GM23248 (cell line): ENCODE results near the gene RPRM. TPM values are rescaled to one million over a fixed set of nuclear protein-coding genes. Genes with fewer than 3 reads are reported as not detected.

Source experiments
- DNase-seq: peaks from one replicate; pipeline ENCODE4 v3.0.0-alpha.2; 2015
- H2AFZ ChIP-seq: fragments of 200-600 bp; sonication (generic); 2 replicates; pipeline ENCODE4 v1.6.1; 2016; ENCODE audit warnings: antibody characterized with exemption
- H3F3A ChIP-seq: fragments of 200-600 bp; sonication (generic); 2 replicates; pipeline ENCODE4 v1.6.1; 2016; ENCODE audit warnings: mild to moderate bottlenecking, antibody characterized with exemption, mixed run types; ENCODE audit not compliant: insufficient read depth
- H3K27ac ChIP-seq: fragments of 200-600 bp; sonication (generic); 2 replicates; pipeline ENCODE4 v1.5.1; 2016; ENCODE audit warnings: mild to moderate bottlenecking
- H3K27me3 ChIP-seq: fragments of 200-600 bp; sonication (generic); replicated peaks from 2 replicates; pipeline ENCODE4 v1.6.1; 2016; ENCODE audit warnings: mild to moderate bottlenecking; ENCODE audit not compliant: insufficient read depth
- H3K36me3 ChIP-seq: fragments of 200-600 bp; sonication (generic); 2 replicates; pipeline ENCODE4 v1.6.1; 2016; ENCODE audit warnings: low read depth, mild to moderate bottlenecking
- H3K4me1 ChIP-seq: fragments of 200-600 bp; sonication (generic); 2 replicates; pipeline ENCODE4 v1.6.1; 2016; ENCODE audit warnings: mild to moderate bottlenecking; ENCODE audit not compliant: insufficient read depth
- H3K4me2 ChIP-seq: fragments of 200-600 bp; sonication (generic); one replicate; pipeline ENCODE4 v1.6.1; 2016; ENCODE audit warnings: mild to moderate bottlenecking; ENCODE audit not compliant: unreplicated experiment
- H3K4me3 ChIP-seq: fragments of 200-600 bp; sonication (generic); 2 replicates; pipeline ENCODE4 v1.5.1; 2016; ENCODE audit warnings: mild to moderate bottlenecking
- H3K79me2 ChIP-seq: fragments of 200-600 bp; sonication (generic); 2 replicates; pipeline ENCODE4 v1.6.1; 2016; ENCODE audit warnings: mild to moderate bottlenecking; ENCODE audit not compliant: insufficient read depth
- H3K9ac ChIP-seq: fragments of 200-600 bp; sonication (generic); 2 replicates; pipeline ENCODE4 v1.6.1; 2016; ENCODE audit warnings: mild to moderate bottlenecking
- H3K9me2 ChIP-seq: fragments of 200-600 bp; sonication (generic); 2 replicates; pipeline ENCODE4 v1.6.1; 2016; ENCODE audit warnings: mixed run types, mild to moderate bottlenecking, moderate library complexity; ENCODE audit not compliant: insufficient read depth
- H3K9me3 ChIP-seq: fragments of 200-600 bp; sonication (generic); one replicate; pipeline ENCODE4 v1.6.1; 2017; ENCODE audit warnings: low read depth
- H4K20me1 ChIP-seq: fragments of 200-600 bp; sonication (generic); 2 replicates; pipeline ENCODE4 v1.6.0; 2016; ENCODE audit not compliant: insufficient read depth
- EZH2 ChIP-seq: fragments of 200-600 bp; sonication (generic); IDR thresholded peaks from 2 replicates; pipeline ENCODE4 v1.6.1; 2018; ENCODE audit warnings: antibody characterized with exemption, mild to moderate bottlenecking; ENCODE audit not compliant: insufficient read depth, poor library complexity, severe bottlenecking
- EZH2phosphoT487 ChIP-seq: fragments of 200-600 bp; sonication (generic); IDR thresholded peaks from 2 replicates; pipeline ENCODE4 v1.6.1; 2018; ENCODE audit warnings: antibody characterized with exemption, moderate library complexity, mild to moderate bottlenecking, low read depth; ENCODE audit not compliant: insufficient read depth
- WGBS, 2 experiments: methylation state at CpG; one replicate each; pipeline ENCODE4 v1.1.6; 2015 to 2017; ENCODE audit warnings: low lambda C conversion rate in 2 of 2, low coverage in 1 of 2; ENCODE audit errors: missing lambda C conversion rate in 2 of 2; 5-methylcytosine and 5-hydroxymethylcytosine counted together
- in situ Hi-C: fragments of 300-500 bp; cut with MboI; formaldehyde crosslinking; loops from 2 replicates; pipeline ENCODE4 v1.15.0; 2020
- polyA plus RNA-seq: library from polyadenylated mRNA; unstranded; fragments of >200 nt; fragmentation: Nextera tagmentation; extraction: Ambion mirVana; gene quantifications from 2 replicates; pipeline ENCODE4 v1.2.1, GENCODE V29; 2016
- total RNA-seq: library from RNA; depleted of rRNA; stranded (reverse); fragments of >200 nt; shearing (Covaris generic); gene quantifications from 2 replicates; pipeline ENCODE4 v1.2.3, GENCODE V29; 2014

Gene RPRM
- total and polyA plus RNA-seq, 2 experiments from 2014 or later = not detected

DNA sequence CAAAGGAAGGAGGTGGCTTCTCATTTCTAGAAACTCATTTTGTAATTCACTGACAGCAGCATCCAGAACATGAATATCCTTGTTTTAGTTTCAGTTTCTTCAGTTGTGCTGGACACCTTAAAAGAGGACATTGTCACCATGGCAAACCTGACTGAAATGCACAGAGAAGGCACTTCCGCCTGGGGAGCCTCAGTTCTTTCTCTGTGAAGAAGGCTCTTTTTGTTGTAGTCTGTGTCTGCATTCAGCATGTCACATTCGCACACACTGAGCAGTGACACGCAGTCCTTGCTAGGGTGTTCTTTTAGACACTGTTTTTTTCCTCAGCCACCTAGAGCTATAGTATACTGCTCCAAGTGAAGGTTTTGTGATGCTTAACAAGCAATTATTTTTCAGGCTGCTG lies 9.5 kb upstream of the RPRM start:
- Histone ChIP-seq H3K27me3 (0 out of 2 replicates have a peak, but pooled peaks cover 3% of the 10 kb centered on the region), H3K9me2 (no peaks in the 10 kb centered on the region), H3K4me3 (no peak overlapping the region), H3K27ac (no peak overlapping the region), H3K36me3 (no peaks in the 10 kb centered on the region), H2AFZ (no peak overlapping the region), H3K9ac (no peak overlapping the region), H3K4me2 (no peak overlapping the region), H3K79me2 (no peaks in the 10 kb centered on the region), H3K9me3 (no peaks in the 10 kb centered on the region), H4K20me1 (no peaks in the 10 kb centered on the region), H3K4me1 (no peaks in the 10 kb centered on the region), H3F3A (no peaks in the 10 kb centered on the region)
- in situ Hi-C loops = no loop called here
- DNase-seq = no peak
- TF ChIP-seq EZH2 (no peak), EZH2phosphoT487 (no peak)
- WGBS, 2 experiments = 4 to 7% methylated on average over 3 of the region's 3 CpGs

DNA sequence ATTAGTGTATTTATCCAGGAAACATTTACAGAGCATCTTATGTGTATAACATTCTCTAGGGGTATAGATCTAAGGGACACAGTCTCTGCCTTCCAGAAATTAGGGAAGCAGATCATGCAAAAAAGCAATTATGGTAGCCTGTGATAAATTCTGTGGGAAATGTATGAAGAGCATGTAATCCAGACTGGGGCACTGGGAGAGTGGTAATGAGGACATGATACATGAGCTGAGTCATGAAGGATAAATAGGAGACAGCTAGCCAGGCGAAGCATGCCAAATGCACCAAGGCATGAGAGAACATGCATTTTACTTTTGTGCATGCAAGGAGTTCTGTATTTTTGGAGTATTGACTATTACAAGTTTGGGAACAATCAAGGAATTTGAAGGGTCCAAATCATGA lies 8.9 kb upstream of the RPRM start:
- WGBS, 2 experiments = 41 to 44% methylated on average over 1 of the region's 1 CpG

DNA sequence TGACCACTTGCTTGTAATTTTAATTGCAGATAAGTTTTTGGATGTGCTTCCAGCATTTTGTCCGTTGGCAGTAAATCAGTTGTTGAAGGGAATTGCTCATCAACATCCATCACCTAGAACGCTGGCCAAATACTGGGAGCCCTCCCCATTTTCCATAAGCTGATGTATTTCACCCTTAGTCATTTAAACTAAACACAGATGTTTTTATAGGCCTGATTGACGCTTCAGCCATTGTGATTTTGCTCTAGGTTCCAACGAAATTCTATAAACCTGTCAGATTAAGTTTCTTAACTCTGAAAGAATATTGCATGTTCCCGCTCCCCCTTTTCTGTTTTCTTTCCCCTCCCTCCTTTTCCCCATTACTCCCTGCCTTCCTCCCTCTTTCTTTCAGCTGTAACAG lies 1.0 kb upstream of the RPRM start:
- DNase-seq = peak; percentile 43
- H3K9me2 ChIP-seq = no peaks in the 10 kb centered on the region
- no peak overlapping the region for H3K4me2 ChIP-seq
- TF ChIP-seq EZH2phosphoT487 (no peak), EZH2 (no peak)
- no peaks in the 10 kb centered on the region for H4K20me1 ChIP-seq
- peaks cover 50% of the 10 kb centered on the region for H3K27me3 ChIP-seq
- H3K4me1 ChIP-seq = 0 out of 2 replicates have a peak, but pooled peaks cover 4% of the 10 kb centered on the region
- H3K27ac ChIP-seq = no peak overlapping the region
- 1 to 2% methylated on average over 5 of the region's 5 CpGs for WGBS, 2 experiments
- H3K79me2 ChIP-seq = no peaks in the 10 kb centered on the region
- no peaks in the 10 kb centered on the region for H3K9me3 ChIP-seq
- H3K36me3 ChIP-seq = no peaks in the 10 kb centered on the region
- H2AFZ ChIP-seq = no peak overlapping the region
- in situ Hi-C loops = no loop called here
- no peak overlapping the region for H3K9ac ChIP-seq
- no peak overlapping the region for H3K4me3 ChIP-seq
- no peaks in the 10 kb centered on the region for H3F3A ChIP-seq

More for the DNA sequence above, 8.9 kb upstream of the RPRM start:
- in situ Hi-C loops = no loop called here
- Histone ChIP-seq H3K9me3 (no peaks in the 10 kb centered on the region), H3K27me3 (0 out of 2 replicates have a peak, but pooled peaks cover 3% of the 10 kb centered on the region), H3F3A (no peaks in the 10 kb centered on the region), H4K20me1 (no peaks in the 10 kb centered on the region), H3K79me2 (no peaks in the 10 kb centered on the region), H3K9ac (no peak overlapping the region), H3K27ac (no peak overlapping the region), H3K4me2 (no peak overlapping the region), H3K4me1 (no peaks in the 10 kb centered on the region), H3K4me3 (no peak overlapping the region), H2AFZ (no peak overlapping the region), H3K36me3 (no peaks in the 10 kb centered on the region), H3K9me2 (no peaks in the 10 kb centered on the region)
- peak; percentile 5 for DNase-seq
- TF ChIP-seq EZH2phosphoT487 (no peak), EZH2 (no peak)

DNA sequence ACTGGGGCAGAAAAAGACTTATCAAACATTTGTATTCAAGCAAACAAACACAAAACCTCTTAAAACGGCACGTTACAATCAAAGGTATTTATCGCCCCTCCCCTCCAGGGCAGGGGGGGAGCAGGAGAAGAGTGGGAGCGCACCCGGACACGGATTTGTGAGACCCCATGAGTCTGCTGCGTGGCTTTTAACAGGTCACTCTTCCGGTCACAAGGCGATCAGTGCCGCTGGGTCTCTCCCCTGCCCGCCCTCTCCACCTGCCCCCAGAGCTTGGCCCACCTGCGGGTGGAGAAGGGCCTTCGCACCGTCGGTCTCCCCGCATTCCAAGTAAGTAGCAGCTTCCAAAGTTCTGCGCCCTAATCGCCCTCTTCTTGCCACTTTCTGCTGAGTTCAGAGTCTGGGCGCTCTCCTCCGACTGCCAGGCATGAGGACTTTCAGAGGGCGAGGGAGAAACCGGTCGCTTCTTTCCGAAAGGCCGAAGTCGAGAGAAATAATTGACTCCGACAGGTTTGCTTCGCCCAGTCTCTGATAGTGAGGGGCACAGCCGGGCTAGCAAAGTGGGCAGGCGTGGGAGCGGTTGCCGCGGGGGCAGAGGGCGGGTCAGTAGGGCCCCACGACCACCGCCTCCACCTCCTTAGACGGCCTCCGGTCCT lies 800 bp downstream of the RPRM start:
- Histone ChIP-seq H3F3A (no peaks in the 10 kb centered on the region), H4K20me1 (no peaks in the 10 kb centered on the region), H3K4me2 (peak overlapping the region; percentile 81), H3K27me3 (peaks cover 50% of the 10 kb centered on the region), H3K9ac (no peak overlapping the region), H3K79me2 (no peaks in the 10 kb centered on the region), H3K4me1 (0 out of 2 replicates have a peak, but pooled peaks cover 4% of the 10 kb centered on the region), H3K9me3 (no peaks in the 10 kb centered on the region), H3K27ac (no peak overlapping the region), H3K4me3 (no peak overlapping the region), H3K36me3 (no peaks in the 10 kb centered on the region), H3K9me2 (no peaks in the 10 kb centered on the region), H2AFZ (peak overlapping the region; percentile 72)
- WGBS, 2 experiments = 6 to 7% methylated on average over 37 to 38 of the region's 38 CpGs
- TF ChIP-seq EZH2 (peak; percentile 64), EZH2phosphoT487 (0 out of 2 replicates have a peak, but pooled peaks have one; percentile 53)
- in situ Hi-C loops = no loop called here
- DNase-seq = peak; percentile 10
